Trophoblast cell (in vitro differentiated cells and primary cell): ENCODE results near the gene PRM3.

Source experiments
- DNase-seq, 2 donors: peaks; one replicate each; pipeline ENCODE4 v3.0.0-alpha.2; 2016
- H2AFZ ChIP-seq: 2 replicates; pipeline ENCODE4 v1.6.1; 2013; ENCODE audit warnings: low read length, moderate library complexity, mild to moderate bottlenecking; ENCODE audit not compliant: insufficient read depth, poor library complexity
- H2AK5ac ChIP-seq: 2 replicates; pipeline ENCODE4 v1.6.1; 2013; ENCODE audit warnings: mild to moderate bottlenecking, low read length
- H2BK120ac ChIP-seq: 2 replicates; pipeline ENCODE4 v1.6.1; 2013; ENCODE audit warnings: low read length, mild to moderate bottlenecking, moderate library complexity; ENCODE audit not compliant: insufficient read depth, poor library complexity
- H2BK12ac ChIP-seq: 2 replicates; pipeline ENCODE4 v1.6.1; 2013; ENCODE audit warnings: mild to moderate bottlenecking, low read length, moderate library complexity
- H2BK5ac ChIP-seq: 2 replicates; pipeline ENCODE4 v1.6.1; 2013; ENCODE audit warnings: low read length, low read depth, moderate library complexity, mild to moderate bottlenecking; ENCODE audit not compliant: poor library complexity
- H3K14ac ChIP-seq: 2 replicates; pipeline ENCODE4 v1.6.1; 2013; ENCODE audit warnings: mild to moderate bottlenecking, low read length
- H3K18ac ChIP-seq: 2 replicates; pipeline ENCODE4 v1.6.1; 2013; ENCODE audit warnings: mild to moderate bottlenecking, low read length
- H3K23ac ChIP-seq: 2 replicates; pipeline ENCODE4 v1.6.1; 2013; ENCODE audit warnings: low read length
- H3K27ac ChIP-seq: 2 replicates; pipeline ENCODE4 v1.5.1; 2013; ENCODE audit warnings: low read depth, mild to moderate bottlenecking, inconsistent platforms, low read length, moderate library complexity
- H3K27me3 ChIP-seq: 2 replicates; pipeline ENCODE4 v1.6.1; 2013; ENCODE audit warnings: inconsistent platforms, mild to moderate bottlenecking, low read length, moderate library complexity; ENCODE audit not compliant: insufficient read depth
- H3K36me3 ChIP-seq, 2 experiments: 1 replicate in 1 of 2; 2 replicates in 1 of 2; pipeline ENCODE4 v1.6.1; 2013; ENCODE audit warnings: low read length in 2 of 2, mild to moderate bottlenecking in 2 of 2, moderate library complexity in 1 of 2; ENCODE audit not compliant: insufficient read depth in 2 of 2, control insufficient read depth in 1 of 2
- H3K4ac ChIP-seq: 2 replicates; pipeline ENCODE4 v1.6.1; 2013; ENCODE audit warnings: low read depth, mild to moderate bottlenecking, low read length, moderate library complexity
- H3K4me1 ChIP-seq, 2 experiments: 1 replicate in 1 of 2; 2 replicates in 1 of 2; pipeline ENCODE4 v1.6.1; 2013; ENCODE audit warnings: low read length in 2 of 2, mild to moderate bottlenecking in 2 of 2, moderate library complexity in 1 of 2; ENCODE audit not compliant: insufficient read depth in 2 of 2, control insufficient read depth in 1 of 2
- H3K4me2 ChIP-seq: 2 replicates; pipeline ENCODE4 v1.6.1; 2013; ENCODE audit warnings: inconsistent platforms, mild to moderate bottlenecking, low read length, moderate library complexity
- H3K4me3 ChIP-seq: 2 replicates; pipeline ENCODE4 v1.5.1; 2013; ENCODE audit warnings: mild to moderate bottlenecking, low read depth, low read length, inconsistent platforms
- H3K79me1 ChIP-seq: one replicate; pipeline ENCODE4 v1.6.1; 2013; ENCODE audit warnings: low read length
- H3K79me2 ChIP-seq: 2 replicates; pipeline ENCODE4 v1.6.1; 2013; ENCODE audit warnings: low read length, mild to moderate bottlenecking; ENCODE audit not compliant: control insufficient read depth, insufficient read depth, poor library complexity
- H3K9ac ChIP-seq: 2 replicates; pipeline ENCODE4 v1.6.1; 2013; ENCODE audit warnings: mild to moderate bottlenecking, low read length
- H3K9me3 ChIP-seq: 2 replicates; pipeline ENCODE4 v1.6.1; 2013; ENCODE audit warnings: low read depth, mild to moderate bottlenecking, control low read depth, inconsistent platforms, low read length; ENCODE audit not compliant: insufficient read depth
- H4K12ac ChIP-seq: 2 replicates; pipeline ENCODE4 v1.6.1; 2013; ENCODE audit warnings: low read depth, mild to moderate bottlenecking, low read length, moderate library complexity
- H4K8ac ChIP-seq: 2 replicates; pipeline ENCODE4 v1.6.1; 2013; ENCODE audit warnings: low read depth, mild to moderate bottlenecking, low read length, moderate library complexity
- H4K91ac ChIP-seq: one replicate; pipeline ENCODE4 v1.6.1; 2013; ENCODE audit warnings: low read depth, mild to moderate bottlenecking, low read length, moderate library complexity
- WGBS: extraction: QIAGEN DNeasy Blood & Tissue Kit; methylation state at CpG from one replicate; pipeline ENCODE4 v1.1.7; 2013; ENCODE audit warnings: missing lambda C conversion rate; ENCODE audit not compliant: insufficient read length, insufficient coverage; ENCODE audit errors: extremely low coverage; 5-methylcytosine and 5-hydroxymethylcytosine counted together

Gene PRM3

GRCh38 chr16:11280616-11281522 is 7.4 kb upstream of the PRM3 start, which contains the start of gene PRM1:
PRM1 (minus strand) TSS chr16:11281330; CDS start chr16:11281238, 92 bp downstream.
- H3K4ac ChIP-seq: no peak within 1 kb of the TSS
- no peaks in the 10 kb centered on the region for H3K9me3 ChIP-seq
- no peak within 1 kb of the TSS for H4K12ac ChIP-seq
- DNase-seq: no peak
- no peak within 1 kb of the TSS for H3K9ac ChIP-seq
- H3K79me1 ChIP-seq: no peaks in the 10 kb centered on the region
- no peak within 1 kb of the TSS for H4K91ac ChIP-seq
- H3K27me3 ChIP-seq: no peaks in the 10 kb centered on the region
- H2BK120ac ChIP-seq: no peak within 1 kb of the TSS
- no peak within 1 kb of the TSS for H2AK5ac ChIP-seq
- H3K14ac ChIP-seq: no peak within 1 kb of the TSS
- no peaks in the 10 kb centered on the region for H3K79me2 ChIP-seq
- H3K27ac ChIP-seq: no peak within 1 kb of the TSS
- no peaks in the 10 kb centered on the region for H3K4me1 ChIP-seq
- no peak within 1 kb of the TSS for H4K8ac ChIP-seq
- no peak within 1 kb of the TSS for H2BK5ac ChIP-seq
- no peak within 1 kb of the TSS for H3K23ac ChIP-seq
- WGBS: no CpG with 5 or more reads among the region's 25 CpGs
- H3K4me2 ChIP-seq: no peak within 1 kb of the TSS
- no peaks in the 10 kb centered on the region for H3K36me3 ChIP-seq
- H2BK12ac ChIP-seq: no peak within 1 kb of the TSS
- no peak within 1 kb of the TSS for H3K4me3 ChIP-seq
- H2AFZ ChIP-seq: no peak within 1 kb of the TSS
- H3K18ac ChIP-seq: no peak within 1 kb of the TSS

GRCh38 chr16:11278681-11279628 is 5.5 kb upstream of the PRM3 start:
- no peaks in the 10 kb centered on the region for H3K4me1 ChIP-seq
- H3K23ac ChIP-seq: no peak overlapping the region
- H3K4ac ChIP-seq: no peak overlapping the region
- no peaks in the 10 kb centered on the region for H3K79me1 ChIP-seq
- no peak overlapping the region for H2BK5ac ChIP-seq
- no peaks in the 10 kb centered on the region for H3K36me3 ChIP-seq
- H3K9me3 ChIP-seq: no peaks in the 10 kb centered on the region
- DNase-seq: no peak
- no peak overlapping the region for H4K8ac ChIP-seq
- no peak overlapping the region for H2AFZ ChIP-seq
- H4K12ac ChIP-seq: no peak overlapping the region
- H3K79me2 ChIP-seq: no peaks in the 10 kb centered on the region
- no peak overlapping the region for H3K14ac ChIP-seq
- H4K91ac ChIP-seq: no peak overlapping the region
- no peak overlapping the region for H3K4me2 ChIP-seq
- H3K9ac ChIP-seq: no peak overlapping the region
- H3K27ac ChIP-seq: no peak overlapping the region
- H2BK120ac ChIP-seq: no peak overlapping the region
- no CpG with 5 or more reads among the region's 7 CpGs for WGBS
- no peak overlapping the region for H3K4me3 ChIP-seq
- no peak overlapping the region for H3K18ac ChIP-seq
- no peaks in the 10 kb centered on the region for H3K27me3 ChIP-seq
- no peak overlapping the region for H2BK12ac ChIP-seq
- H2AK5ac ChIP-seq: no peak overlapping the region

GRCh38 chr16:11277607-11278337 is 4.3 kb upstream of the PRM3 start:
- Histone ChIP-seq H4K8ac (no peak overlapping the region), H2AK5ac (no peak overlapping the region), H3K9me3 (no peaks in the 10 kb centered on the region), H2AFZ (no peak overlapping the region), H4K91ac (no peak overlapping the region), H2BK5ac (no peak overlapping the region), H3K4me3 (no peak overlapping the region), H3K4ac (no peak overlapping the region), H2BK120ac (no peak overlapping the region), H3K79me1 (no peaks in the 10 kb centered on the region), H3K4me1 (peaks cover 0 to 5% of the 10 kb centered on the region in 2 experiments), H2BK12ac (no peak overlapping the region), H3K14ac (no peak overlapping the region), H3K79me2 (no peaks in the 10 kb centered on the region), H3K27me3 (no peaks in the 10 kb centered on the region), H3K18ac (no peak overlapping the region), H3K23ac (no peak overlapping the region), H4K12ac (no peak overlapping the region), H3K4me2 (no peak overlapping the region), H3K27ac (no peak overlapping the region), H3K9ac (no peak overlapping the region), H3K36me3 (no peaks in the 10 kb centered on the region)
- DNase-seq: no peak
- no CpG with 5 or more reads among the region's 12 CpGs for WGBS
